ENCODE measurements around the gene FARP2. TPM values are rescaled to one million over a fixed set of nuclear protein-coding genes. Genes with fewer than 3 reads are reported as not detected.

FARP2 gene
- total RNA-seq, 4 donors from 2014 or later: 10.7 to 20.1 (median 13.6) TPM

GRCh38 chr2:241495172-241496002, 139.3 kb downstream of the FARP2 start:
- in situ Hi-C loops (cut with MboI; ENCODE audit: low sequenced_read_pairs in 4 of 4) (no loop called here), intact Hi-C loops (cut with DNase I; ENCODE audit: low total_unique reads) (no loop called here)
- TF ChIP-seq CTCF (IDR thresholded peaks at IDR 0.05 in 4 of 5, conservative IDR thresholded peaks at IDR 0.05 in 1 of 5): no peak
- TF ChIP-seq POLR2A (IDR thresholded peaks at IDR 0.05): no peak
- Histone ChIP-seq H3K27me3 (no peaks in the 10 kb centered on the region), H3K36me3 (peaks cover 0 to 65% of the 10 kb centered on the region in 2 donors), H3K4me1 (peaks cover 11% of the 10 kb centered on the region in 2 donors), H3K27ac (no peak overlapping the region), H3K4me3 (no peak overlapping the region), H3K9me3 (no peaks in the 10 kb centered on the region)
- no peak for ATAC-seq
- DNase-seq: no peak

- H3K27ac ChIP-seq: no peak overlapping the region
- intact Hi-C loops (cut with DNase I; ENCODE audit: low total_unique reads) (no loop called here), in situ Hi-C loops (cut with MboI; ENCODE audit: low sequenced_read_pairs in 4 of 4) (no loop called here)
- no peak for ATAC-seq
- no peaks in the 10 kb centered on the region for H3K9me3 ChIP-seq
- TF ChIP-seq CTCF (IDR thresholded peaks at IDR 0.05 in 4 of 5, conservative IDR thresholded peaks at IDR 0.05 in 1 of 5): no peak
- no peak for TF ChIP-seq POLR2A (IDR thresholded peaks at IDR 0.05)
- no peak overlapping the region for H3K4me3 ChIP-seq
- DNase-seq: no peak
- peaks cover 0 to 71% of the 10 kb centered on the region in 2 donors for H3K36me3 ChIP-seq
- peaks cover 19% of the 10 kb centered on the region in 2 donors for H3K4me1 ChIP-seq
- H3K27me3 ChIP-seq: no peaks in the 10 kb centered on the region
Observed at GRCh38 chr2:241496003-241496707, 140.1 kb downstream of the FARP2 start.

- in situ Hi-C loops (cut with MboI; ENCODE audit: low sequenced_read_pairs in 4 of 4) (no loop called here), intact Hi-C loops (cut with DNase I; ENCODE audit: low total_unique reads) (no loop called here)
- Histone ChIP-seq H3K9me3 (no peaks in the 10 kb centered on the region), H3K4me1 (peaks cover 29% of the 10 kb centered on the region in 2 donors), H3K27ac (no peak overlapping the region), H3K4me3 (no peak overlapping the region), H3K27me3 (no peaks in the 10 kb centered on the region), H3K36me3 (peaks cover 0 to 75% of the 10 kb centered on the region in 2 donors)
- ATAC-seq (no peak), DNase-seq (no peak)
- TF ChIP-seq POLR2A (IDR thresholded peaks at IDR 0.05) (no peak), CTCF (IDR thresholded peaks at IDR 0.05 in 4 of 5, conservative IDR thresholded peaks at IDR 0.05 in 1 of 5) (no peak)
Observed at GRCh38 chr2:241496904-241497877, 141.1 kb downstream of the FARP2 start.

Measured in gastrocnemius medialis (tissue), 4 donors.